Measurements from ENCODE around the gene RAD51D. TPM values are rescaled to one million over a fixed set of nuclear protein-coding genes. Genes with fewer than 3 reads are reported as not detected.

RAD51D gene
- 5.9 and 10.7 TPM in 2 replicates for total RNA-seq

GRCh38 chr17:35119370-35120165 is at the start of gene RAD51D:
Gene RAD51D (minus strand): TSS chr17:35119860. CDS start chr17:35119613, 247 bp downstream.

GRCh38 chr17:35147375-35147905 is 27.8 kb upstream of the RAD51D start, which contains the start of gene UNC45B:
Gene UNC45B (plus strand): TSS chr17:35147817. CDS start chr17:35148264, 447 bp downstream.

GRCh38 chr17:35141681-35142466 is 22.2 kb upstream of the RAD51D start, which contains the start of gene NLE1:
Gene NLE1 (minus strand): TSS chr17:35142303. CDS start chr17:35142275, 28 bp downstream.

GRCh38 chr17:35121315-35121714 is 1.7 kb upstream of the RAD51D start, which contains the start of gene FNDC8:
Gene FNDC8 (plus strand): TSS chr17:35121615. CDS start chr17:35121694, 79 bp downstream.

GRCh38 chr17:35063514-35064223 is 56.0 kb downstream of the RAD51D start, which contains the start of gene RFFL:
Gene RFFL (minus strand): TSS chr17:35063707. CDS start chr17:35026553, 37,154 bp downstream.

Other genes starting within 250 kb of the RAD51D start
- 0.38 and 0.90 TPM in 2 replicates for gene CCT6B, start 158.4 kb downstream of the RAD51D start, total RNA-seq
- gene ZNF830, start 158.3 kb downstream of the RAD51D start, total RNA-seq: 14.2 and 14.8 TPM in 2 replicates
- 30.7 and 39.9 TPM in 2 replicates for gene LIG3, start 139.3 kb downstream of the RAD51D start, total RNA-seq
- gene RFFL, start 56.2 kb downstream of the RAD51D start, total RNA-seq: 7.7 and 7.9 TPM in 2 replicates
- gene FNDC8, start 1.8 kb upstream of the RAD51D start, total RNA-seq: not detected in 2 replicates
- 17.6 and 22.0 TPM in 2 replicates for gene NLE1, start 22.4 kb upstream of the RAD51D start, total RNA-seq
- gene UNC45B, start 28.0 kb upstream of the RAD51D start, total RNA-seq: not detected in 2 replicates
- not detected in 2 replicates for gene SLC35G3, start 74.5 kb upstream of the RAD51D start, total RNA-seq
- 36.6 TPM in 2 replicates for gene SLFN5, start 123.2 kb upstream of the RAD51D start, total RNA-seq